Fibroblast of pulmonary artery (primary cell): ENCODE data around the gene RAB29.
A peak's percentile ranks its signal among the peaks of the same experiment; 100 is the strongest.

Experiments used
- DNase-seq: peaks from one replicate; pipeline ENCODE4 v3.0.0-alpha.2; 2010; ENCODE audit warnings: low read depth
- H3K4me3 ChIP-seq: replicated peaks from 2 replicates; pipeline ENCODE4 v1.5.1; 2011; ENCODE audit warnings: low read depth, mild to moderate bottlenecking, control low read depth, low read length, moderate library complexity
- TF ChIP-seq, protein P1 (sequence below): IDR thresholded peaks from 2 replicates; pipeline ENCODE4 v1.5.1; 2011; ENCODE audit warnings: mild to moderate bottlenecking, control low read depth, low read length, inconsistent platforms; ENCODE audit errors: missing control alignments

The RAB29 gene

GRCh38 chr1:205756552-205756951 is 18.7 kb downstream of the RAB29 start:
- DNase-seq = no peak
- H3K4me3 ChIP-seq = no peak overlapping the region
- TF ChIP-seq, protein P1, sequence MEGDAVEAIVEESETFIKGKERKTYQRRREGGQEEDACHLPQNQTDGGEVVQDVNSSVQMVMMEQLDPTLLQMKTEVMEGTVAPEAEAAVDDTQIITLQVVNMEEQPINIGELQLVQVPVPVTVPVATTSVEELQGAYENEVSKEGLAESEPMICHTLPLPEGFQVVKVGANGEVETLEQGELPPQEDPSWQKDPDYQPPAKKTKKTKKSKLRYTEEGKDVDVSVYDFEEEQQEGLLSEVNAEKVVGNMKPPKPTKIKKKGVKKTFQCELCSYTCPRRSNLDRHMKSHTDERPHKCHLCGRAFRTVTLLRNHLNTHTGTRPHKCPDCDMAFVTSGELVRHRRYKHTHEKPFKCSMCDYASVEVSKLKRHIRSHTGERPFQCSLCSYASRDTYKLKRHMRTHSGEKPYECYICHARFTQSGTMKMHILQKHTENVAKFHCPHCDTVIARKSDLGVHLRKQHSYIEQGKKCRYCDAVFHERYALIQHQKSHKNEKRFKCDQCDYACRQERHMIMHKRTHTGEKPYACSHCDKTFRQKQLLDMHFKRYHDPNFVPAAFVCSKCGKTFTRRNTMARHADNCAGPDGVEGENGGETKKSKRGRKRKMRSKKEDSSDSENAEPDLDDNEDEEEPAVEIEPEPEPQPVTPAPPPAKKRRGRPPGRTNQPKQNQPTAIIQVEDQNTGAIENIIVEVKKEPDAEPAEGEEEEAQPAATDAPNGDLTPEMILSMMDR = no peak

- no peak for DNase-seq
- TF ChIP-seq, protein P1 = no peak
Observed at GRCh38 chr1:205754857-205755256, 20.4 kb downstream of the RAB29 start.

GRCh38 chr1:205751036-205751651 is 24.1 kb downstream of the RAB29 start:
- TF ChIP-seq, protein P1 = no peak
- DNase-seq = no peak
- H3K4me3 ChIP-seq = no peak overlapping the region

More at GRCh38 chr1:205754857-205755256, 20.4 kb downstream of the RAB29 start:
- no peak overlapping the region for H3K4me3 ChIP-seq

- peak; percentile 100 for DNase-seq
- TF ChIP-seq, protein P1 = no peak
- H3K4me3 ChIP-seq = peak within 1 kb of the TSS; percentile 87
Observed at GRCh38 chr1:205750138-205751035, 24.9 kb downstream of the RAB29 start, which contains the start of gene NUCKS1. Gene NUCKS1, minus strand, starts transcription at chr1:205750182. Its CDS starts 209 bp downstream, at chr1:205749973.

DNA sequence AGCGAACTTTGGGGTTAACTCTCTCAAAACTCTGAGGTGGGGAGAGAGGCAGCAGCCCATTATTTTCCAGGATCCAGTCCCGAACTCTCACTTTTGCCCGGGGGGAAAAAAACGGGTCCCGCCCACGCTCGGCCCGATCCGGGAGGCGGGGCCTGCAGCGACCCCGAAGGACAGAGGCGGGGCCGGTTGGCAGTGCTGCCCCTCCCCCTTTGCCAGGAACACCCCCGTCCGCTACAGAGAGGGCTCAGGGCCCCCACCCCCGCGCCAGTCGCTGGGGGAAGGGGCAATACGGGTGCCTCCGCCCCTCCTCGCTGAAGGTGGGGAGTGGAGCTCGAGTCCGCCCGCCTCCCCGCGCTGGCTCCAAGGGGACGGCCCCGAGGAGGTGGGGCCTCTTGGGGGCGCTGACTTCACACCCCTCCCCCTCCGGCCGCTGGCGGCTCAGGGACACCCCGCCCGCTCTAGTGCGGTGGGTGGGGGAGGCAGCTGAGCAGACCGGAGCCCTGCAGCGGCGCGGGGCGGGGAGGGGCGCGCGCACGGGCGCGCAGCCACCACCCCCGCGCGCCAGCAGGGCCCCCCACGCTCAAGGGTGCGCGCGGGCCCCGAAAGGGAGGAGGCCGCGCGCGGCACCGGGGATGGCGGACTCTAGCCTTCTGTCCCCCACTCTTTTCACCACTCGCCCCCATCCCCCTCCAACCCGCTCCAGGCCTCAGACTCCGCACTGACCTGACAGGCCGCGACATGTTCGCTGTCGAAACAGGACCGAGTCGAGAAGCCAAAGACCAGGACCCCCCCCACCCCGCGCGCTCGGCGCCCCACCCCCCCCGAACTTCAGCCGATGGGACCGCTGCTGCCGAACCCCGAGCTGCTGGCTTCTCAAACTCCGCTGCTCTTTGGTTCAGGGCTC is 25.8 kb downstream of the RAB29 start:
- peak; percentile 97 for DNase-seq

More for the DNA sequence above, 25.8 kb downstream of the RAB29 start:
- H3K4me3 ChIP-seq = peak overlapping the region; percentile 87
- TF ChIP-seq, protein P1 = no peak
